Esophagus muscularis mucosa (tissue), 4 donors: ENCODE data around the gene COMTD1. TPM values are rescaled to one million over a fixed set of nuclear protein-coding genes. Genes with fewer than 3 reads are reported as not detected.

ENCODE experiments used
- DNase-seq: peaks from one replicate; pipeline ENCODE4 v3.0.0-alpha.2; 2017; ENCODE audit errors: extremely low spot score
- H3K27ac ChIP-seq, 4 donors: fragments of 200-600 bp; sonication (generic); replicated peaks in 1 of 4; 1 replicate in 3 of 4; 2 replicates in 1 of 4; pipeline ENCODE4 v1.5.1; 2016 to 2019; ENCODE audit warnings: mild to moderate bottlenecking in 1 of 4
- H3K27me3 ChIP-seq, 4 donors: fragments of 200-600 bp; sonication (generic); one replicate each; pipeline versions ENCODE4 v1.5.1 to v1.6.0; 2016 to 2019
- H3K36me3 ChIP-seq, 4 donors: fragments of 200-600 bp; sonication (generic); one replicate each; pipeline ENCODE4 v1.5.1; 2016 to 2019
- H3K4me1 ChIP-seq, 4 donors: fragments of 200-600 bp; sonication (generic); one replicate each; pipeline ENCODE4 v1.5.1; 2016 to 2019
- H3K4me3 ChIP-seq, 4 donors: fragments of 200-600 bp; sonication (generic); 1 replicate in 2 of 4; 2 replicates in 2 of 4; pipeline ENCODE4 v1.5.1; 2016 to 2019; ENCODE audit warnings: mild to moderate bottlenecking in 4 of 4, moderate library complexity in 1 of 4
- H3K9me3 ChIP-seq, 4 donors: fragments of 200-600 bp; sonication (generic); 1 replicate in 3 of 4; 2 replicates in 1 of 4; pipeline ENCODE4 v1.5.1; 2016 to 2019
- EP300 ChIP-seq: sonication (generic); formaldehyde crosslinking; IDR thresholded peaks from one replicate; pipeline ENCODE4 v1.6.1; 2017; ENCODE audit warnings: antibody characterized with exemption
- POLR2A ChIP-seq: fragments of 450-650 bp; IDR thresholded peaks from one replicate; pipeline ENCODE4 v1.6.1; 2017; ENCODE audit warnings: antibody characterized with exemption, moderate library complexity, mild to moderate bottlenecking, low read depth
- POLR2AphosphoS5 ChIP-seq, 2 donors: sonication (generic); formaldehyde crosslinking; IDR thresholded peaks; one replicate each; pipeline ENCODE4 v1.6.1; 2017; ENCODE audit warnings: antibody characterized with exemption in 2 of 2
- WGBS: methylation state at CpG from one replicate; pipeline ENCODE4 v1.1.5; 2018; 5-methylcytosine and 5-hydroxymethylcytosine counted together
- intact Hi-C: fragments of 100-400 bp; cut with DNase I; formaldehyde crosslinking; loops from one replicate; pipeline ENCODE4 v1.15.1; 2023
- total RNA-seq, 4 donors: library from RNA; depleted of rRNA; stranded (reverse); fragments of >200 nt; gene quantifications; one replicate each; pipeline versions ENCODE4 v1.1.0 to v1.2.1, GENCODE V29; 2016
- TF ChIP-seq, protein P1 (sequence below), 3 experiments: fragments of 200-600 bp in 2 of 3; fragments of 450-650 bp in 1 of 3; sonication (generic) in 2 of 3; IDR thresholded peaks; one replicate each; pipeline ENCODE4 v1.5.1; 2017 to 2019; ENCODE audit warnings: antibody characterized with exemption in 3 of 3, mild to moderate bottlenecking in 2 of 3, moderate library complexity in 1 of 3

COMTD1 gene
- total RNA-seq, 4 donors from 2014 or later = 23.7 to 44.5 (median 28.1) TPM

DNA sequence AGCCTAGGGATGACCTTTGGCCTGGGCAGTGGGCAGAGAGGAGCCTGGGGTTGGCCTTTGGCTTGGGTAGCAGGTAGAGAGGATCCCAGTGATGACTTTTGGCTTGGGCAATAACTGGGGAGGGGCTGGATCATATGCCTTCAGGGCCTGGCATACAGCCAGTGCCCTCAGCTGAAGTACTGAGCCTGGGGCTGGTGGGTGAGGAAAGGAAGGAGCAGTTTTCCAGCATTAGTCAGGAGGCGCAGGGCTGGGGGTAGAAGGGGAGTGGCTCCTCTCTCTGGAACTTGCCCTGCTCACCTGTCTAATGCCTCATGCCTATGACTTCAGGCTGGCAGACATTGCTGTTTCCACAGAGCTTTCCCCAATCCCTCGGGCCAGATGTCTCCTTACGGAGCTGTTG, 15.2 kb upstream of the COMTD1 start:
- no peak overlapping the region for H3K27ac ChIP-seq
- 90% methylated on average over 3 of the region's 3 CpGs for WGBS
- intact Hi-C loops = no loop called here
- H3K4me1 ChIP-seq = no peaks in the 10 kb centered on the region
- H3K4me3 ChIP-seq = no peak overlapping the region
- H3K27me3 ChIP-seq = no peaks in the 10 kb centered on the region
- no peaks in the 10 kb centered on the region for H3K36me3 ChIP-seq
- DNase-seq = no peak
- H3K9me3 ChIP-seq = peaks cover 0 to 21% (median 14%) of the 10 kb centered on the region in 4 donors
- TF ChIP-seq, protein P1, sequence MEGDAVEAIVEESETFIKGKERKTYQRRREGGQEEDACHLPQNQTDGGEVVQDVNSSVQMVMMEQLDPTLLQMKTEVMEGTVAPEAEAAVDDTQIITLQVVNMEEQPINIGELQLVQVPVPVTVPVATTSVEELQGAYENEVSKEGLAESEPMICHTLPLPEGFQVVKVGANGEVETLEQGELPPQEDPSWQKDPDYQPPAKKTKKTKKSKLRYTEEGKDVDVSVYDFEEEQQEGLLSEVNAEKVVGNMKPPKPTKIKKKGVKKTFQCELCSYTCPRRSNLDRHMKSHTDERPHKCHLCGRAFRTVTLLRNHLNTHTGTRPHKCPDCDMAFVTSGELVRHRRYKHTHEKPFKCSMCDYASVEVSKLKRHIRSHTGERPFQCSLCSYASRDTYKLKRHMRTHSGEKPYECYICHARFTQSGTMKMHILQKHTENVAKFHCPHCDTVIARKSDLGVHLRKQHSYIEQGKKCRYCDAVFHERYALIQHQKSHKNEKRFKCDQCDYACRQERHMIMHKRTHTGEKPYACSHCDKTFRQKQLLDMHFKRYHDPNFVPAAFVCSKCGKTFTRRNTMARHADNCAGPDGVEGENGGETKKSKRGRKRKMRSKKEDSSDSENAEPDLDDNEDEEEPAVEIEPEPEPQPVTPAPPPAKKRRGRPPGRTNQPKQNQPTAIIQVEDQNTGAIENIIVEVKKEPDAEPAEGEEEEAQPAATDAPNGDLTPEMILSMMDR (IDR thresholded peaks at IDR 0.05) = no peak
- TF ChIP-seq POLR2AphosphoS5 (IDR thresholded peaks at IDR 0.05) (no peak), POLR2A (no peak), EP300 (no peak)

GRCh38 chr10:75247797-75248196, 12.0 kb upstream of the COMTD1 start:
- no peak for TF ChIP-seq POLR2A
- TF ChIP-seq POLR2AphosphoS5 (IDR thresholded peaks at IDR 0.05) = no peak
- TF ChIP-seq, protein P1 (IDR thresholded peaks at IDR 0.05) = no peak
- Histone ChIP-seq H3K4me3 (no peak overlapping the region), H3K36me3 (no peaks in the 10 kb centered on the region), H3K4me1 (no peaks in the 10 kb centered on the region), H3K9me3 (peaks cover 0 to 5% (median 2%) of the 10 kb centered on the region in 4 donors), H3K27me3 (no peaks in the 10 kb centered on the region), H3K27ac (no peak overlapping the region)
- intact Hi-C loops = no loop called here
- DNase-seq = no peak
- WGBS = 88% methylated on average over 1 of the region's 5 CpGs

GRCh38 chr10:75246506-75246905, 10.7 kb upstream of the COMTD1 start:
- no peaks in the 10 kb centered on the region for H3K36me3 ChIP-seq
- no peak for DNase-seq
- H3K27ac ChIP-seq = no peak overlapping the region
- no peaks in the 10 kb centered on the region for H3K27me3 ChIP-seq
- H3K4me3 ChIP-seq = no peak overlapping the region
- intact Hi-C loops = no loop called here
- TF ChIP-seq EP300 (no peak), POLR2A (no peak), POLR2AphosphoS5 (IDR thresholded peaks at IDR 0.05) (no peak)
- TF ChIP-seq, protein P1 (IDR thresholded peaks at IDR 0.05) = no peak
- no peaks in the 10 kb centered on the region for H3K9me3 ChIP-seq
- 84% methylated on average over 5 of the region's 6 CpGs for WGBS
- H3K4me1 ChIP-seq = no peaks in the 10 kb centered on the region

DNA sequence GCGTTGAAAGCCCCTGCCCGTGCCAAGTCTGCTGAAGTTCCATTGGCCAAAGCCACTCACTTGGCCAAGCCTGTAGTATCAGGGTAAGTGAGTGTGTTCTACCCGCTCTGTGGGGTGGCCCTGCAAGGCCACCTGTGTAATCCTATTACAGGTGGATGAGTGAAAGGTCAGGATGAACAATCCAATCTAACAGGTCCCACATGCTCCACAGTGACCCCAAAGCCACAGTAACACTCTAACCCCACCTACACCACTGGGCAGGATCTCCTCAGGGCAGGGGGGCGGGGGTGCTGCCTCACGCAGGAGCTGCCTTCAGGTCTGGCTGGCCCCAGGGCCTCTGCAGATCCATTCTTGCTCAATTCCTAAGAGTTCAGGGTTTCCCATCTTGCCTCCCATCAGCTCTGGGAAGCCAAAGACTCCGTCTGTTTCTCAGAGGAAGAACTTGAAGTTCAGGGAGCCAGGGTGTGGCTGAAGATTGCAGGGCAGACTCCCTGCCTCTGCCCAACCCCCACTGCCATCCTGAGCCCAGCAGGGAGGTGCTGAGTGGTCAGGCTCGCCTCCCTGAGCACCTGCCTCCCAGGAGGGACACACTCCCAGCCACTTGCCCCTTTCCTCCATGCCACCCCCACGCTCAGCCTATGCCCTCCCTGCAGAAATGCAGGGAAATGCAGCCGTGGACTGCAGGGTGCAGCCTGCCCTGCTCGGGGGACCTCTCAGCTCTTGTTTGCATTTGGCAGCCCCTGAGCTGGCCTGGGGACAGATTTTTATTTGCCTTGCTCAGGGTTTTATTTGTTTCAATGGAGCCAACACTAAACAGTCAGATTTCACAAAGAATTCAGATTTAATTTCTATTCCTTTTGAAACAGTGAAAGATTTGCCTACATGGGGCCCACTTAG, 9.8 kb upstream of the COMTD1 start:
- WGBS = 76% methylated on average over 6 of the region's 10 CpGs

More for the DNA sequence above, 9.8 kb upstream of the COMTD1 start:
- TF ChIP-seq, protein P1 (IDR thresholded peaks at IDR 0.05) = no peak
- TF ChIP-seq POLR2AphosphoS5 (IDR thresholded peaks at IDR 0.05) (no peak), EP300 (no peak), POLR2A (no peak)
- no peak overlapping the region for H3K27ac ChIP-seq
- DNase-seq = no peak
- no peaks in the 10 kb centered on the region for H3K27me3 ChIP-seq
- no peaks in the 10 kb centered on the region for H3K9me3 ChIP-seq
- intact Hi-C loops = no loop called here
- H3K4me3 ChIP-seq = no peak overlapping the region
- H3K36me3 ChIP-seq = no peaks in the 10 kb centered on the region
- H3K4me1 ChIP-seq = no peaks in the 10 kb centered on the region
